ENCODE measurements around the gene PXMP4.
"Not testable (repeated sequence)": the region's sequence is repeated elsewhere in the genome, so short reads cannot be mapped to it uniquely, and the experiment has no call there.

Gene PXMP4

GRCh38 chr20:33702861-33703260, 17.2 kb downstream of the PXMP4 start:
- DNase-seq (ENCODE audit: low read depth) = no peak

GRCh38 chr20:33701629-33702450, 18.3 kb downstream of the PXMP4 start:
- DNase-seq (ENCODE audit: low read depth) = no peak

DNA sequence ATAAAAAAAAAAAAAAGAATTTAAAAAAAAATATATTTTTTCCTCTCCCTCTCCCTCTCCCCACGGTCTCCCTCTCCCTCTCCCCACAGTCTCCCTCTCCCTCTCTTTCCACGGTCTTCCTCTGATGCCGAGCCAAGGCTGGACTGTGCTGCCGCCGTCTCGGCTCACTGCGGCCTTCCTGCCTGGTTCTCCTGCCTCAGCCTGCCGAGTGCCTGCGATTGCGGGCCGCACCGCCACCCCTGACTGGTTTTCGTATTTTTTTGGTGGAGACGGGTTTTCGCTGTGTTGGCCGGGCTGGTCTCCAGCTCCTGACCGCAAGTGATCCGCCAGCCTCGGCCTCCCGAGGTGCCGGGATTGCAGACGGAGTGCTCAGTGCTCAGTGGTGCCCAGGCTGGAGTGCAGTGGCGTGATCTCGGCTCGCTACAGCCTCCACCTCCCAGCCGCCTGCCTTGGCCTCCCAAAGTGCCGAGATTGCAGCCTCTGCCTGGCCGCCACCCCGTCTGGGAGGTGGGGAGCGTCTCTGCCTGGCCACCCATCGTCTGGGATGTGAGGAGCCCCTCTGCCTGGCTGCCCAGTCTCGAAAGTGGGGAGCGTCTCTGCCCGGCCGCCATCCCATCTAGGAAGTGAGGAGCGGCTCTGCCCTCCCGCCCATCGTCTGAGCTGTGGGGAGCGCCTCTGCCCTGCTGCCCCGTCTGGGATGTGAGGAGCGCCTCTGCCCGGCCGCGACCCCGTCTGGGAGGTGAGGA, 19.2 kb downstream of the PXMP4 start:
- DNase-seq (ENCODE audit: low read depth) = not testable (repeated sequence)

- DNase-seq (ENCODE audit: low read depth) = not testable (repeated sequence)
These were observed 21.1 kb downstream of the PXMP4 start for GRCh38 chr20:33698966-33699365.

DNA sequence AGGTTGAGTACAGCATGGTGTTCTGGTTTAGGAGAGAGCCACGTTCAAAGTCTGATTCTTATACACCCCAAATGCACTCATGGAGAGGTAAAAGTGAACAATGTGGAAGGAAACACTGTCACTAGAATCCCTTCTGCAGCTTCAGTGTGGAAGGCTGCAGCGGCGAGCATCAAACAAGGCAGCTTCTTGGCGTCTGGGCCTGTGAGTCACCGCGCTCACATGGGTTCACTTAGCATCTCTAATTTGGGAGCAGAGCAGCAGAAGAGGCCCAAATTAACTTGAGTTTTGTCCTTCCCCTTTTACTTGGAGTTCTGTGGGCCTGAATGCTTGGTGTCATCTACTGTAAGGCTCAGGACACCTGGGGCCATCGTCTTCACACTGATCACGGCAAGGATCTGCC, 23.0 kb downstream of the PXMP4 start:
- no peak for DNase-seq (ENCODE audit: low read depth)

- DNase-seq (ENCODE audit: low read depth) = no peak
These were observed 23.7 kb downstream of the PXMP4 start for GRCh38 chr20:33696448-33696847.

GRCh38 chr20:33694639-33695012, 25.5 kb downstream of the PXMP4 start:
- DNase-seq (ENCODE audit: low read depth) = no peak

- DNase-seq (ENCODE audit: low read depth) = no peak
These were observed 26.1 kb downstream of the PXMP4 start for GRCh38 chr20:33693741-33694638.

- DNase-seq (ENCODE audit: low read depth) = no peak
These were observed 26.8 kb downstream of the PXMP4 start for GRCh38 chr20:33693289-33693688.

- DNase-seq (ENCODE audit: low read depth) = no peak
These were observed 30.1 kb downstream of the PXMP4 start for GRCh38 chr20:33689973-33690372.

GRCh38 chr20:33689493-33689892, 30.6 kb downstream of the PXMP4 start:
- DNase-seq (ENCODE audit: low read depth) = no peak

- DNase-seq (ENCODE audit: low read depth) = no peak
These were observed 31.1 kb downstream of the PXMP4 start for GRCh38 chr20:33688938-33689424.

GRCh38 chr20:33687993-33688937, 31.8 kb downstream of the PXMP4 start:
- DNase-seq (ENCODE audit: low read depth) = no peak

GRCh38 chr20:33687370-33687915, 32.7 kb downstream of the PXMP4 start:
- DNase-seq (ENCODE audit: low read depth) = no peak

- no peak for DNase-seq (ENCODE audit: low read depth)
These were observed 33.1 kb downstream of the PXMP4 start for GRCh38 chr20:33686984-33687366.

DNA sequence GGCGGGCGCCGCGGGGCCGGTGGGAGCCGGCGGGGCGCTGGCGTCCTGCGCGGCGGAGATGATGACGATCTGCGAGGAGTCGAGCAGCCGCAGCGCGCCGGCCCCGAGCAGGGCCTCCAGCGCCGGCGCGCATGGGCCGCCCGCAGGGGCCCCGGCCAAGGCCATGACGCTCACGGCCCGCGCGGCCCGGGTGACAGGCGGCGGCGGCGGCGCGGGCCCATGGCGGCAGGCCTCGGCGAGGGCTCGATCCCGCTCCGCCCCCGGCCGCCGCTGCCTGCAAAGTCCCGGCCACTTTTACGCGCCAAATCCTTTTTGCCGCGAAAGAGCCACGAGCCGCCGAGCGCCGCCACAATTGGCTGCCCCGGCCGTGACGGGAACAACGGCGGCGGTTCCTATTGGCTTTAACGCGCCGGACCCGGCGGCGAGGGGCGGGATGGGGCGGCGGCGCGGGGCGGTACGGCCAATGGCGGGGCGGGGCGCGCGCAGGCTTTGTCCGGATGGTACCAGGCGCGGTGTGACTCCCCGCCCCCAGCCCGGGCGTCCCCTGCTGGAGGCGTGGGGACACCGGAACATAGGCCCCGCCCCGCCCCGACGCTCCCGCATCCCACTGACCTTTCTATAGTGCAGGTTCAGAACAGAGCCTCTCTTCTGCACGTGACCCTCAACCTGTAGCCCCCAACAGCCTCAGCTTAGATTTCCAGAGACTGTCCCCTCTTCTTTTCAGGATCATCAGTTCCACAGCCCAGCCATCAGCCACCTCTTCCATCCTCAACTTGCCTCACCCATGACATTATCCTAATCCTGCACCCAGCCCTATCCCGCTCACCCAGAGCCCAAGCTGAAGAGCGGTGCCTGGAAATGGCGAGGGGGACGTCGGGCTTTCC, 33.8 kb downstream of the PXMP4 start, which contains the start of gene E2F1:
Gene E2F1 (minus strand): TSS at position 286 of the 884 bp plus-strand sequence. CDS start 121 bp downstream, at position 165.
- peak; percentile 88 for DNase-seq (ENCODE audit: low read depth)

DNA sequence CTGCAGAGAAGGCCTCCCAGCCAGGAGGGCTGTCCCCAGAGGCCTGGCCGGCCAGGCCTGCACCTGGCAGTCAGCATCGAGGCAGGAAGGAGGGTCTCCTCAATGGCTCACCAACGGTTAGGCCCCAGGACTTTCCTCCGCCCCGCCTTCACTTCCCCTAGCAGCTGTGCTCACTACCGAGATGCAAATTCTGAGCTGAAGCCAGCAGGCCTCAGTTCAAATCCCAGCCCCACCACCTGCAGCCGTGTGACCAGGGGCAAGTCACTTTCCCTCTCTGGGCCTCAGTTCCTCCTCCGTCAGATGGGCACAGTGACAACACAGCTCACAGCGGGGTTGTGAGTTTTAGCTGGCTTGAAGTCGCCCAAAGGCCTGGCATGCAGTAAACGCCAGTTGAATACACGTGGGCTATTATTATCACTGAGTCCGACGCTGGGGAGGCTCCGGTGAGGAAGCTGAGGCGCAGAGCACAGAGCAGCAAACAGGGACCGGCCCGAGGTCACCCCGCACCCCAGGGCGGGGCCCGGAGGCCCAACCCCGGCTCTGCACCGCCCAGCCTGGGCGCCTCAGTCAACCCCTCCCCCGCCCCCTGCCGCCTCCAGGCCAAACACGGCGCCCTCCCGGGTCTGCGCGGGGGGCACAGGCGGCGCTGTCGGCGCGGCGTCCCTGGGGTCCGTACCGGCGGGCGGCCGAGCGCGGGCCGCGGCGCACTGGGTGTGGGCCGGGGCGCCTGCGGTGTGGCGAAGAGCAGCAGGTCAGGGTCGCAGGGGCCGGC, 34.6 kb downstream of the PXMP4 start:
- DNase-seq (ENCODE audit: low read depth) = no peak

DNA sequence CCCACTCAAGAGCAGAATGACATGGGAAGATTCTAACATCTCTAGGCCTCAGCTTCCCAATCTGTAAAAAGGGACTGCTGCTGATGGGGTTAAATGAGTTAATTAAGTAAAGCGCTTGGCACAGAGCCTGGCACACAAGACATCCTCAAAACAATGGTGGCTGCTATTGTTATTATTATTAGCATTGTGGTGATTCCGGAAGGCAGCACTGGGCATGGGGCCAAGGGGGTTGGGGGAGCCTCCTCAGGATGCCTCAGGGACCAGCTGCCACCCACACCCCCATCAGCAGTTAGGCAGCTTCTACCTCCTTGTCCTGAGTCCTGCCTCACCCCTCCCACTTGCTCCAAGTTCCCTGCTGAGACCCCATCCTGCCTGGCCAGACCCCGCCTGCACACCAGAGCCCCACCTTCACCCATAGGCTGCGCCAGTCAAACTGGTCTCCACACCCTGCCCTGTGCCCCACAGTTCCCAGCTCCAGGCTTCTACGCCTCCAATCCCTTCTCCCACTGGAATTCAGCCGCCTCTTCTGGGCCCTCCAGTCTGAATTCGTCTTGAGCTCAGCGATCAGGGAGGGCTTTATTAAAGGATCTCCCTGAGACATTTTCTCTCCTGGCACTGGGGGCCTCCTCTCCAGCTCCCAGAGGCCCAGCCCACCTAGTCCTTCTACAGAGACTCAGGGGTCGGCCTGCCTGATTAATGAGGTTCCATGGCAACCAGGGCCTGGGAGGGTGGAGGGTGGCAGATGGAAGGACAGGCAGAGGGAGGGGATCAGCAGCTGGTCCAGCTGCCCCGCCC, 35.4 kb downstream of the PXMP4 start:
- no peak for DNase-seq (ENCODE audit: low read depth)

All from stimulated activated CD8-positive, alpha-beta memory T cell treated with anti-CD3 and anti-CD28 coated beads, Interleukin-12 subunit alpha, Interleukin-12 subunit beta, amount 100 ng/mL, for 1 hour (primary cell).